Measurements from ENCODE around the gene UQCC2. TPM values are rescaled to one million over a fixed set of nuclear protein-coding genes. Genes with fewer than 3 reads are reported as not detected.

The UQCC2 gene
- total and polyA plus RNA-seq, 5 donors from 2014 or later = 14.9 to 72.6 (median 44.9) TPM

DNA sequence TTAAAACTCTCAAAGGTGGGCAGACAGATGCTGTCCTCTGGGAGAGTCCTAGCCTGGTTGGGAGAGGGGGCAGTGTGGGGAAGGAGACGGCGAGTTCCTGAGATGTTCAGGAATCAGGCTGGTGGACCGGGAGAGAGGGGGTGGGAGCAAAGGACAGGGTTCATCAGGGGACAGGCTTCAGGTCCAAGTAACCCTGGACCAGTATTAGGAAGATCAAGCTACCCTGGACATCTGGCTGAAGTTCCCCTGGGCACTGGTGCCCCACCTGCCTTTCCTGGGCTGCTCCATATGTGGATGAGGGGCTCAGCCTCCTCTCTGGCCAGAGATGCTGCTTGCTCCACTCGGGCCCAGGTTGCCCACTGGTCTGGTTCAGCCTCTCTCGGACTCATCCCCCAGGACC is 36.3 kb upstream of the UQCC2 start:
- DNase-seq = no peak
- Mint-ChIP-seq H3K4me3 (no peak overlapping the region), H3K9me3 (no peaks in the 10 kb centered on the region), H3K27ac (peak overlapping the region in 1 of 3 donors; percentile 26), H3K36me3 (no peaks in the 10 kb centered on the region), H3K4me1 (peaks cover 0 to 7% (median 2%) of the 10 kb centered on the region in 4 donors), H3K27me3 (peaks cover 19% of the 10 kb centered on the region)
- H3K4me1 ChIP-seq (ENCODE audit: control insufficient read depth, insufficient read depth, low read length, poor library complexity, severe bottlenecking) = no peaks in the 10 kb centered on the region
- H3K27me3 ChIP-seq (ENCODE audit: control insufficient read depth, insufficient read depth, low read length) = no peaks in the 10 kb centered on the region
- no peak overlapping the region for H3K27ac ChIP-seq (ENCODE audit: insufficient read depth, low read length, poor library complexity, severe bottlenecking)
- H3K4me3 ChIP-seq (ENCODE audit: low read depth, low read length) = no peak overlapping the region
- no peaks in the 10 kb centered on the region for H3K36me3 ChIP-seq (ENCODE audit: control insufficient read depth, insufficient read depth, low read length)
- H3K9me3 ChIP-seq (ENCODE audit: control insufficient read depth in 2 of 2, low read length in 2 of 2) = no peaks in the 10 kb centered on the region
- ATAC-seq (ENCODE audit: low read depth in 2 of 2) = no peak

DNA sequence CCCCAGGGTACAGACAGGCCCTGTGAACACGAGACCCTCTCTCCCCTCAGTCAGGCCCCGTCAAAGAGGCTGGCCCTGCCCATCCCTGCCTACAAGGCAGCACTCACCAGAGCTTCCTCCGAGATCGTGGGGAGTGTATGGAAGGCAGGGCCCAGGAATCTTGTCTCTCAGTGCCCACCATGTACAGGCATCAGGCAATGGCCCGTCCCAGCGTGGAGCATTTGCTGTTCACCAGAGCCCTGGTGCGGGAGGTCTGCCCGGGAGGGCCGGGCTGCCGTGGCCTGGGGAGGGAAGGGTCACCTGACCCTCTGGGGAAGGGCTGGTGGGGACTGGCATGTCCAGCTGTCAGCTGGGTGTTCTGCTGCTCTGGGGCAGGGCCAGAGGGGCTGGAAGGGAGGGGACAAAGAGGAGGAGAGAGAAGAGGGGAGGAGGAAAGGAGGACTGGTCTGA is 35.2 kb upstream of the UQCC2 start, which contains the start of gene IP6K3:
Gene IP6K3 (minus strand): TSS at position 255 of the 450 bp plus-strand sequence. CDS start 11,429 bp downstream, outside the sequence.
- H3K4me3 ChIP-seq (ENCODE audit: low read depth, low read length) = no peak within 1 kb of the TSS
- no peaks in the 10 kb centered on the region for H3K36me3 ChIP-seq (ENCODE audit: control insufficient read depth, insufficient read depth, low read length)
- Mint-ChIP-seq H3K27ac (no peak within 1 kb of the TSS), H3K27me3 (peaks cover 28% of the 10 kb centered on the region), H3K36me3 (no peaks in the 10 kb centered on the region), H3K4me1 (peaks cover 0 to 7% (median 2%) of the 10 kb centered on the region in 4 donors), H3K9me3 (no peaks in the 10 kb centered on the region), H3K4me3 (no peak within 1 kb of the TSS)
- H3K4me1 ChIP-seq (ENCODE audit: control insufficient read depth, insufficient read depth, low read length, poor library complexity, severe bottlenecking) = no peaks in the 10 kb centered on the region
- H3K27me3 ChIP-seq (ENCODE audit: control insufficient read depth, insufficient read depth, low read length) = no peaks in the 10 kb centered on the region
- ATAC-seq (ENCODE audit: low read depth in 2 of 2) (no peak), DNase-seq (no peak)
- H3K9me3 ChIP-seq (ENCODE audit: control insufficient read depth in 2 of 2, low read length in 2 of 2) = no peaks in the 10 kb centered on the region
- no peak within 1 kb of the TSS for H3K27ac ChIP-seq (ENCODE audit: insufficient read depth, low read length, poor library complexity, severe bottlenecking)

DNA sequence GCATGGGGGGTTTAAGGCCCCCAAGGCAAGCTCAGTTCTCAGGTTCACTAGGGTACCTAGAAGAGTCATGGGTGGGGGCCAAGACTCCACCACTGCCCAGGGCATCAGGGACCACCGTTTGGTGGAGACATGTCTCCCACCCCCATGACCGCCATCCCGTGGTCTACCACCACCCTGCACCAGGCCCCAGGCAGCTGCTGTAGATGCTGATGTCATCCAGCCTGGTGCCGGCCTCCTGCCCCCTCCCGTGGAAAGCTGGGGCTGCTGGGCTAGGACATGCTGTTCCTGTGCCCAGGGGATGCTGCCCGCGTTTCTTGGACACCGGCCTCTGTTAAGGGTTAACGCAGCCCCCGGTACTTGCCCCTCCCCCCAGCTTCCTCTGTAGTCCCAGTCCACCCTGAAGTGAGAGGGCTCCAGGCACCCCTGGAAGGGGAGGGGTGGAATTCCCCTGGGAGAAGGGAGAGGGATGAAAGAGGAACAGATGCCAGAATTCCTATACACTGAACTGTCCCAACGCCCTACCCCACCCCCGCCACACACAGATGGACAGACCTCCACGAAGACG is 34.6 kb upstream of the UQCC2 start:
- H3K4me1 ChIP-seq (ENCODE audit: control insufficient read depth, insufficient read depth, low read length, poor library complexity, severe bottlenecking) = no peaks in the 10 kb centered on the region
- Mint-ChIP-seq H3K9me3 (no peaks in the 10 kb centered on the region), H3K36me3 (no peaks in the 10 kb centered on the region), H3K27ac (no peak overlapping the region), H3K4me3 (no peak overlapping the region), H3K27me3 (peaks cover 28% of the 10 kb centered on the region), H3K4me1 (peaks cover 0 to 7% (median 2%) of the 10 kb centered on the region in 4 donors)
- no peaks in the 10 kb centered on the region for H3K9me3 ChIP-seq (ENCODE audit: control insufficient read depth in 2 of 2, low read length in 2 of 2)
- H3K27me3 ChIP-seq (ENCODE audit: control insufficient read depth, insufficient read depth, low read length) = no peaks in the 10 kb centered on the region
- no peaks in the 10 kb centered on the region for H3K36me3 ChIP-seq (ENCODE audit: control insufficient read depth, insufficient read depth, low read length)
- ATAC-seq (ENCODE audit: low read depth in 2 of 2) (no peak), DNase-seq (no peak)
- H3K4me3 ChIP-seq (ENCODE audit: low read depth, low read length) = no peak overlapping the region
- no peak overlapping the region for H3K27ac ChIP-seq (ENCODE audit: insufficient read depth, low read length, poor library complexity, severe bottlenecking)

DNA sequence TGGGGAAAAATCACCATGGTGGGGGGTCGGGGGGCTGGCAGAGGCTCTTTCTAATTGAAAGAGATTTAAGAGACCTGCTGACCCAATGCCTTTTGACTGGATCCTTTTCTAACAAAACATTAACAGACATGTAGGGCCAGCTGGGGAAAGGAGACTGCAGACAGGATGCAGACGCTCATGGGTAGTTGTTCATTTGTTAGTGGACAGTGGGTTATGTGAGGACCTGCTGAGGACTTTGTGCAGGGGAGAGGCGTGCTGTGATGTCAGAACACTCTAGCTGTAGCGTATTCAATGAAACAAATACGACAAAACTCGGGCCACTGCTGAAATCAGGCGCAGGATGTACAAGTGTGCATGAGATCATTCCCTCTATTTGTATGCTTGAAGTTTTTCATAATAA is 34.0 kb upstream of the UQCC2 start:
- Mint-ChIP-seq H3K9me3 (no peaks in the 10 kb centered on the region), H3K36me3 (no peaks in the 10 kb centered on the region), H3K4me1 (peaks cover 0 to 7% (median 2%) of the 10 kb centered on the region in 4 donors), H3K4me3 (no peak overlapping the region), H3K27me3 (peaks cover 24% of the 10 kb centered on the region), H3K27ac (peak overlapping the region in 1 of 3 donors; percentile 15)
- ATAC-seq (ENCODE audit: low read depth in 2 of 2) (no peak), DNase-seq (no peak)
- Histone ChIP-seq H3K4me3 (ENCODE audit: low read depth, low read length) (no peak overlapping the region), H3K27me3 (ENCODE audit: control insufficient read depth, insufficient read depth, low read length) (no peaks in the 10 kb centered on the region), H3K27ac (ENCODE audit: insufficient read depth, low read length, poor library complexity, severe bottlenecking) (no peak overlapping the region), H3K36me3 (ENCODE audit: control insufficient read depth, insufficient read depth, low read length) (no peaks in the 10 kb centered on the region), H3K9me3 (ENCODE audit: control insufficient read depth in 2 of 2, low read length in 2 of 2) (no peaks in the 10 kb centered on the region), H3K4me1 (ENCODE audit: control insufficient read depth, insufficient read depth, low read length, poor library complexity, severe bottlenecking) (no peaks in the 10 kb centered on the region)

DNA sequence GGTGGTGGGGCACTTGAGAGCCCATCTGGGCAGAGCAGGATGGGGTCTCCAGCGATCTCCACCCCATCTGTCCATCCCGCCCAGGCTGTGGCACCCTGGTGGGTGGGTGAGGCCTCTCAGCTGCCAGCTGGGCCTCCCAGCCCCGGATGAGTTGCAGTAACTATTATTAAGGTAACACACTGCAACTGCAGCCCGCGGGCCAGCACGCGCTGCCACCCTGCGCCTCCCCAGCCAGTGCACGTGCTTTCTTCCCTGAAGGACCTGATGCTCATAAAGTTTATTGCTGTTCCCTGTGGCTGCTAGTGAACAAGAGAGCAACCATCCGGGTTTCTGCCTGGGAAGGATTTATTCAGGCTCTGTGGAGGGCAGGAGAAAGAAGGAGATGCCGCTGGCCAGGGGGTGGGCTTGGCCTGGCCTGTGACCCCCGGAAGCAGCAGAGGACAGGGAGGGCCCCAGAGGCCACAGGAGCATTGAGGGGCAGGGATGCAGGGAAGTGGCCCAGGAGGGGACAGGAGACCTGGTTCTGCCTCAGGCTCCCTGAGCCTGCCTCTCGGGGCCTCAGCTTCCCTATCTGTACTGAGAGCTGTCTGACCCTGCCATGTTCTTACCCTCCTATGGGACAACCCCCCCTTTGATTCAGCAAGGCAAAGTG is 33.5 kb upstream of the UQCC2 start:
- H3K4me3 Mint-ChIP-seq = no peak overlapping the region
- Histone ChIP-seq H3K4me1 (ENCODE audit: control insufficient read depth, insufficient read depth, low read length, poor library complexity, severe bottlenecking) (no peaks in the 10 kb centered on the region), H3K27me3 (ENCODE audit: control insufficient read depth, insufficient read depth, low read length) (no peaks in the 10 kb centered on the region), H3K27ac (ENCODE audit: insufficient read depth, low read length, poor library complexity, severe bottlenecking) (no peak overlapping the region), H3K9me3 (ENCODE audit: control insufficient read depth in 2 of 2, low read length in 2 of 2) (no peaks in the 10 kb centered on the region), H3K4me3 (ENCODE audit: low read depth, low read length) (no peak overlapping the region), H3K36me3 (ENCODE audit: control insufficient read depth, insufficient read depth, low read length) (no peaks in the 10 kb centered on the region)
- peaks cover 22% of the 10 kb centered on the region for H3K27me3 Mint-ChIP-seq
- no peak for DNase-seq
- H3K9me3 Mint-ChIP-seq = no peaks in the 10 kb centered on the region
- peak overlapping the region in 1 of 3 donors; percentile 15 for H3K27ac Mint-ChIP-seq
- H3K36me3 Mint-ChIP-seq = no peaks in the 10 kb centered on the region
- H3K4me1 Mint-ChIP-seq = peaks cover 0 to 7% (median 2%) of the 10 kb centered on the region in 4 donors
- ATAC-seq (ENCODE audit: low read depth in 2 of 2) = no peak

DNA sequence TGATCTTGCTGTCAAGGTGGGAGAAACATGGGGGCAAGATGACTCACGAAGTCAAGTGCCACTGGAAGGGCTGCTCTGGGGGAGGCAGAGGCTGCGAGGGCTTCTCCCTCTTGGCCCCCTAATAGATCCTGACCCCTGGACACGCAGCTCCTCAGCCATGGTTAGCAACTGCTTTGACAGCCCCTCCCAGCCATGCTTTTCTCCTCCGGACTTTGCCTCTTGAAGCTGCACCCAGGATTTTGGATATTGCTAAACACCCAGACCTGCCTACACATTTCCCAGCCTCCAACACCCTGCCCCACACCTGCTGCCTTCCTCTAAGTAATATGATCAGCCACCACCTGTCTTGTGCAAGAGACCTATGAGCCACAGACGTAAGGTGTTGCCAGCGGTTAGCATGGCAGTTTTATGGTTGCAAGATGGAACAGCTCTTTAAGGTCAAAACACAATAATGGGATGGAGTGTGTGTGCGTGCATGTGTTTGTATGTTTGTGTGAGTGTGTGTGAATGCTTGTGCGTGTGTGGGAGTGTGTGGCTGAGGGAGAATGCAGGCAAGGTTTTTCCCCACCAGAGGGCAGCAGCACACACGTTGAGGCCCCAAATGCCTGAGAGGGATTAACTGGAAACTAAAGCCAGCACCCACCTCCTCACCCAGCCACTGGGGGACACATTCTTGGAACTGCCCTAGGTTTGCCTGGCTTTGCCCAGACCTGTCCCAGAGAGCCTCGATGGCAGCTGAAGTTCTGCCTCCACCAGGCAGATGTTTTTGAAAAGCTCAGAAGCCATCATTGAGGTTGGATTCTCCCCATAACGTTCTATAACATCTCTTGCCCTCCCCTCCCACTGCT is 32.7 kb upstream of the UQCC2 start:
- no peak overlapping the region for H3K27ac Mint-ChIP-seq
- H3K27ac ChIP-seq (ENCODE audit: insufficient read depth, low read length, poor library complexity, severe bottlenecking) = no peak overlapping the region
- ATAC-seq (ENCODE audit: low read depth in 2 of 2) = peak; percentile 62 to 66
- no peak overlapping the region for H3K4me3 Mint-ChIP-seq
- H3K36me3 ChIP-seq (ENCODE audit: control insufficient read depth, insufficient read depth, low read length) = no peaks in the 10 kb centered on the region
- no peaks in the 10 kb centered on the region for H3K4me1 ChIP-seq (ENCODE audit: control insufficient read depth, insufficient read depth, low read length, poor library complexity, severe bottlenecking)
- no peaks in the 10 kb centered on the region for H3K9me3 ChIP-seq (ENCODE audit: control insufficient read depth in 2 of 2, low read length in 2 of 2)
- no peaks in the 10 kb centered on the region for H3K36me3 Mint-ChIP-seq
- no peak overlapping the region for H3K4me3 ChIP-seq (ENCODE audit: low read depth, low read length)
- H3K9me3 Mint-ChIP-seq = no peaks in the 10 kb centered on the region
- peak; percentile 57 to 72 (median 68) for DNase-seq
- peaks cover 0 to 7% (median 2%) of the 10 kb centered on the region in 4 donors for H3K4me1 Mint-ChIP-seq
- peaks cover 22% of the 10 kb centered on the region for H3K27me3 Mint-ChIP-seq
- no peaks in the 10 kb centered on the region for H3K27me3 ChIP-seq (ENCODE audit: control insufficient read depth, insufficient read depth, low read length)

DNA sequence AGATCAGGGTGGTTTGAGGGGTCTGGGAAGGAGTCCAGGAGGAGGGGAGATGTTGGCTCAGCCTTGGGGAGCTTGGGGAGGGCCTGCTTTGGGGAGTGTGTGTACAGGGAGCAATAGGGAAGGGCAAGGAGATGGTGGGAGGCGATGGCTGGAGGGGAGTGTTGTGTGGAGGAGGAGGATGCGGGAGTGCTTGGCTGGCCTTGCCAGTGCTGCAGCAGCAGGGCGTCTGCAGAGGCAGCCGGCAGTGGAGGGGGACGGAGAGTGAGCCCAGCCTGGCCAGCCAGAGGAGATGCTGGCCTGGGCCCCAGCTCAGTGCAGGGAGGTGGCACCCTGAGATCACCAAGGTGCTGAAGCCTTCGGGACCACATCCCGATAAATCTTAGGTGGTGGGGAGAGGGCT is 31.3 kb upstream of the UQCC2 start:
- Histone ChIP-seq H3K27ac (ENCODE audit: insufficient read depth, low read length, poor library complexity, severe bottlenecking) (no peak overlapping the region), H3K4me1 (ENCODE audit: control insufficient read depth, insufficient read depth, low read length, poor library complexity, severe bottlenecking) (no peaks in the 10 kb centered on the region), H3K36me3 (ENCODE audit: control insufficient read depth, insufficient read depth, low read length) (no peaks in the 10 kb centered on the region), H3K27me3 (ENCODE audit: control insufficient read depth, insufficient read depth, low read length) (no peaks in the 10 kb centered on the region), H3K9me3 (ENCODE audit: control insufficient read depth in 2 of 2, low read length in 2 of 2) (no peaks in the 10 kb centered on the region), H3K4me3 (ENCODE audit: low read depth, low read length) (no peak overlapping the region)
- Mint-ChIP-seq H3K4me3 (no peak overlapping the region), H3K27ac (peak overlapping the region in 1 of 3 donors; percentile 29), H3K4me1 (peaks cover 0 to 7% (median 2%) of the 10 kb centered on the region in 4 donors), H3K36me3 (no peaks in the 10 kb centered on the region), H3K27me3 (peaks cover 22% of the 10 kb centered on the region), H3K9me3 (no peaks in the 10 kb centered on the region)
- DNase-seq = no peak
- no peak for ATAC-seq (ENCODE audit: low read depth in 2 of 2)

Measured in CD4-positive, CD25-positive, alpha-beta regulatory T cell (primary cell).